Mesendoderm (in vitro differentiated cells): Measurements from ENCODE around the gene NME9.

Experiments used
- DNase-seq: peaks from one replicate; pipeline ENCODE4 v3.0.0; 2013
- H2AK5ac ChIP-seq: 2 replicates; pipeline ENCODE4 v1.6.1; 2013; ENCODE audit warnings: low read length, inconsistent platforms
- H2BK120ac ChIP-seq: 2 replicates; pipeline ENCODE4 v1.6.1; 2013; ENCODE audit warnings: low read depth, mild to moderate bottlenecking, low read length, moderate library complexity, mixed read lengths
- H2BK15ac ChIP-seq: replicated peaks from 2 replicates; pipeline ENCODE4 v1.6.1; 2013; ENCODE audit warnings: low read depth, mild to moderate bottlenecking, moderate library complexity
- H2BK5ac ChIP-seq: 2 replicates; pipeline ENCODE4 v1.6.1; 2013; ENCODE audit warnings: low read length, inconsistent platforms
- H3K18ac ChIP-seq: 2 replicates; pipeline ENCODE4 v1.6.1; 2013; ENCODE audit warnings: mild to moderate bottlenecking, low read length, mixed read lengths
- H3K23ac ChIP-seq: one replicate; pipeline ENCODE4 v1.6.1; 2013; ENCODE audit warnings: low read length
- H3K27ac ChIP-seq: 2 replicates; pipeline ENCODE4 v1.5.1; 2013; ENCODE audit warnings: low read depth, mild to moderate bottlenecking, inconsistent platforms, low read length, moderate library complexity
- H3K27me3 ChIP-seq: 2 replicates; pipeline ENCODE4 v1.6.1; 2013; ENCODE audit warnings: low read length, control low read depth, mild to moderate bottlenecking, inconsistent platforms; ENCODE audit not compliant: insufficient read depth, poor library complexity
- H3K36me3 ChIP-seq: 2 replicates; pipeline ENCODE4 v1.6.1; 2013; ENCODE audit warnings: low read length, inconsistent platforms; ENCODE audit not compliant: control insufficient read depth, insufficient read depth
- H3K4ac ChIP-seq: one replicate; pipeline ENCODE4 v1.6.1; 2013; ENCODE audit warnings: low read depth, mild to moderate bottlenecking, low read length, moderate library complexity
- H3K4me1 ChIP-seq: 2 replicates; pipeline ENCODE4 v1.6.1; 2013; ENCODE audit warnings: low read depth, low read length, inconsistent platforms; ENCODE audit not compliant: control insufficient read depth
- H3K4me2 ChIP-seq: 2 replicates; pipeline ENCODE4 v1.6.1; 2013; ENCODE audit warnings: low read length
- H3K4me3 ChIP-seq: 2 replicates; pipeline ENCODE4 v1.5.1; 2013; ENCODE audit warnings: mild to moderate bottlenecking, low read length
- H3K56ac ChIP-seq: one replicate; pipeline ENCODE4 v1.6.1; 2013; ENCODE audit warnings: low read length
- H3K79me1 ChIP-seq: 2 replicates; pipeline ENCODE4 v1.6.1; 2013; ENCODE audit warnings: low read length, inconsistent platforms
- H3K79me2 ChIP-seq: 2 replicates; pipeline ENCODE4 v1.6.1; 2013; ENCODE audit warnings: mild to moderate bottlenecking, low read length; ENCODE audit not compliant: control insufficient read depth, insufficient read depth
- H3K9ac ChIP-seq: 2 replicates; pipeline ENCODE4 v1.6.1; 2013; ENCODE audit warnings: low read length, inconsistent platforms
- H4K5ac ChIP-seq: one replicate; pipeline ENCODE4 v1.6.1; 2013; ENCODE audit warnings: low read length
- H4K8ac ChIP-seq: one replicate; pipeline ENCODE4 v1.6.1; 2013; ENCODE audit warnings: low read depth, mild to moderate bottlenecking, control low read depth, low read length, moderate library complexity
- WGBS: extraction: QIAGEN DNeasy Blood & Tissue Kit; methylation state at CpG from one replicate; pipeline ENCODE4 v1.1.7; 2013; ENCODE audit warnings: low lambda C conversion rate, missing lambda C conversion rate; ENCODE audit not compliant: insufficient coverage; ENCODE audit errors: extremely low coverage; 5-methylcytosine and 5-hydroxymethylcytosine counted together

Gene NME9

DNA sequence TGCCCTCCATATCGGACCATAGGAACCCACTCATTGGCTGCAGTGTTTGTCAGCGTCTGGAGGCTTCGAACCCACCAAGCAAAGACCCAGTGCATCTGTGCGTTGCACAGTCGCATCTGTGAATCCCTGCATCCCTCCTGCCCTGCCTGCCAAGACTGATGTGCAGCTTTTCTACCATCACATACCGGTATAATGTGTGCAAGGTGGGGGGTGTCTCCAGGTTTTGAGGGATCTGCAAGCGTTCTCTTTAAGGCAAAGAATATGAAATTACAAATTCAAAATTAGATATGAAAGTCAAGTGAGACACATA is 288 bp upstream of the NME9 start:
- peak overlapping the region; percentile 43 for H3K4me2 ChIP-seq

DNA sequence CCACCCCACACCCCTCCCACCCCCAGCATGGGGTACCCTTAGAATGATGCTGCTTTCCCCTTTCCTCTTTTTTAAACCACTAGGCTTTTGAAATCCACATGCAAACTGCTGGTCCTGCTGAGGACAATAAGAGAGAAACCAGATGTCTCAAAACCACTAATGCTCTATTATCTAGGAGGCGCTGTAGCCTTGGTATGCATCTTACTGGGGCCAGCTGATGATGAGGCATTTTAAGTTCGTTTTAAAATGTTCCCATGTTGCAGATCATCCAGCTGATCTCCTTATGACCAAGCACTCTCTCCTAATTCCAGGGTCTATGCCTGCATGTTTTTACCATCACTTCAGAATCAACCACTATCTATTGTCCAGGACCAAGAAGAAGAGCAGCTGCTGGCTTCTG is 1.3 kb downstream of the NME9 start:
- Histone ChIP-seq H3K36me3 (no peaks in the 10 kb centered on the region), H3K79me1 (no peaks in the 10 kb centered on the region), H3K18ac (no peak overlapping the region), H2AK5ac (no peak overlapping the region), H3K4me2 (no peak overlapping the region), H3K27ac (no peak overlapping the region), H3K4me1 (no peaks in the 10 kb centered on the region), H4K5ac (no peak overlapping the region), H3K9ac (no peak overlapping the region), H3K4me3 (no peak overlapping the region), H3K79me2 (no peaks in the 10 kb centered on the region), H2BK120ac (no peak overlapping the region), H2BK5ac (no peak overlapping the region), H4K8ac (no peak overlapping the region), H3K4ac (no peak overlapping the region), H2BK15ac (no peak overlapping the region), H3K27me3 (no peaks in the 10 kb centered on the region), H3K56ac (no peak overlapping the region), H3K23ac (no peak overlapping the region)
- peak; percentile 58 for DNase-seq
- no CpG with 5 or more reads among the region's 2 CpGs for WGBS

More for the DNA sequence above, 288 bp upstream of the NME9 start:
- Histone ChIP-seq H3K27ac (no peak overlapping the region), H2AK5ac (no peak overlapping the region), H3K79me2 (no peaks in the 10 kb centered on the region), H2BK120ac (no peak overlapping the region), H3K56ac (no peak overlapping the region), H3K36me3 (no peaks in the 10 kb centered on the region), H3K18ac (no peak overlapping the region), H3K9ac (peak overlapping the region; percentile 7), H3K79me1 (no peaks in the 10 kb centered on the region), H3K27me3 (no peaks in the 10 kb centered on the region), H3K4ac (no peak overlapping the region), H3K4me1 (no peaks in the 10 kb centered on the region), H3K4me3 (no peak overlapping the region), H4K5ac (no peak overlapping the region), H3K23ac (no peak overlapping the region), H2BK15ac (no peak overlapping the region), H2BK5ac (no peak overlapping the region), H4K8ac (no peak overlapping the region)
- WGBS = no CpG with 5 or more reads among the region's 7 CpGs
- DNase-seq = no peak

DNA sequence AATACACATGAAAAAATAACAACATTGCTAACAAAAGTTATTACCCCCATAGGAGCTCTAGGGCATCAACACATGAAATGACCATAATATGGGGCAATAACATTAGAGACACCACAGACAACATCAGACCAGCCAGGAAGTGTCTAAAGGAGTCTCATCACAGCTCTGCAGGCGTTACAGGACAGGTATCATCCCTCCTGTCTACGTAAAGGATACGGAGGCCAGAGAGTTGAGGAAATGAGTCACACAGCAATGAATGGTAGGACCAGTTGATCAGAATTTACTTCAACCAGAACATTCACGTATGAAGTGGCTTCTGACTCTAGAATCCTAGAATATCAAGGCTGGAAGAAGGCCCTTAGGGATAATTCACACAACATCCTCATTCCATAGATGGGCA is 1.8 kb downstream of the NME9 start:
- WGBS = no CpG with 5 or more reads among the region's 4 CpGs

DNA sequence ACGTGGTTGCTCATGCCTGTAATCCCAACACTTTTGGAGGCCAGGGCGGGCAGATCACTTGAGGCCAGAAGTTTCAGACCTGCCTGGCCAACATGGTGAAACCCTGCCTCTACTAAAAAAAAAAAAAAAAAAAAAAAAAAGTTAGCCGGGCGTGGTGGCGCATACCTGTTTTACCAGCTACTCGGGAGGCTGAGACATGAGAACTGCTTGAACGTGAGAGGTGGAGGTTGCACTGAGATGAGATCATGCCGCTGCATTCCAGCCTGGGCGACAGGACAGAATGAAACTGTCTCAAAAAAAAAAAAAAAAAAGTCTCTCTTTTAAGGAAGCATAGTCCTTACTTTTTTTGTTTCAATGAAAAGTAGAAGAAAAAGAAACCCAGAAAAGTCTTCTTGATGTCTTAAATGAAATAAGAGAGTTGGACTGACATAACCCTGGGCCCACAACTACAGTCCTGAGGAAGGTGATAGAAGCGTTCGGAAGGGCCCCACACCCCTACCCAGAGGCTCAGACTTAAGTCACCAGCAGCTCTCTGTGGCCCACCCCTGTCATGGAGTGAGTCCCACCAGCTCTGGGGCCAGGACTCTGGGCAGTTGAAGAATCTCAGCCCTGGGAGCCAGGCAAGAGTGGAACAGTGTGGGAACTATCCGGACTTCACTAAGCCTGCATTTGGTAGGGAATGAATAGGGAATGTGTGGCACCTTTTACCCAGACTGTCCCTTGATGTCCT is 2.6 kb downstream of the NME9 start:
- no peaks in the 10 kb centered on the region for H3K79me2 ChIP-seq
- WGBS = no CpG with 5 or more reads among the region's 12 CpGs
- H2AK5ac ChIP-seq = no peak overlapping the region
- H4K5ac ChIP-seq = no peak overlapping the region
- H3K79me1 ChIP-seq = no peaks in the 10 kb centered on the region
- H3K23ac ChIP-seq = no peak overlapping the region
- H3K27me3 ChIP-seq = no peaks in the 10 kb centered on the region
- H3K4me1 ChIP-seq = no peaks in the 10 kb centered on the region
- H2BK5ac ChIP-seq = no peak overlapping the region
- no peak overlapping the region for H3K27ac ChIP-seq
- no peak overlapping the region for H3K4me2 ChIP-seq
- H3K56ac ChIP-seq = no peak overlapping the region
- H3K18ac ChIP-seq = no peak overlapping the region
- H3K9ac ChIP-seq = no peak overlapping the region
- no peaks in the 10 kb centered on the region for H3K36me3 ChIP-seq
- no peak overlapping the region for H3K4me3 ChIP-seq
- no peak for DNase-seq
- H2BK120ac ChIP-seq = no peak overlapping the region
- H4K8ac ChIP-seq = no peak overlapping the region
- no peak overlapping the region for H3K4ac ChIP-seq
- H2BK15ac ChIP-seq = no peak overlapping the region

More for the DNA sequence above, 1.8 kb downstream of the NME9 start:
- H2BK5ac ChIP-seq = no peak overlapping the region
- no peaks in the 10 kb centered on the region for H3K4me1 ChIP-seq
- no peak overlapping the region for H3K18ac ChIP-seq
- H3K56ac ChIP-seq = no peak overlapping the region
- no peak overlapping the region for H3K23ac ChIP-seq
- no peaks in the 10 kb centered on the region for H3K36me3 ChIP-seq
- no peaks in the 10 kb centered on the region for H3K27me3 ChIP-seq
- H2AK5ac ChIP-seq = no peak overlapping the region
- H3K4ac ChIP-seq = no peak overlapping the region
- H3K79me2 ChIP-seq = no peaks in the 10 kb centered on the region
- H3K4me2 ChIP-seq = no peak overlapping the region
- DNase-seq = no peak
- no peak overlapping the region for H3K9ac ChIP-seq
- H2BK120ac ChIP-seq = no peak overlapping the region
- H3K4me3 ChIP-seq = no peak overlapping the region
- no peak overlapping the region for H4K5ac ChIP-seq
- no peak overlapping the region for H4K8ac ChIP-seq
- H3K27ac ChIP-seq = no peak overlapping the region
- H2BK15ac ChIP-seq = no peak overlapping the region
- H3K79me1 ChIP-seq = no peaks in the 10 kb centered on the region

DNA sequence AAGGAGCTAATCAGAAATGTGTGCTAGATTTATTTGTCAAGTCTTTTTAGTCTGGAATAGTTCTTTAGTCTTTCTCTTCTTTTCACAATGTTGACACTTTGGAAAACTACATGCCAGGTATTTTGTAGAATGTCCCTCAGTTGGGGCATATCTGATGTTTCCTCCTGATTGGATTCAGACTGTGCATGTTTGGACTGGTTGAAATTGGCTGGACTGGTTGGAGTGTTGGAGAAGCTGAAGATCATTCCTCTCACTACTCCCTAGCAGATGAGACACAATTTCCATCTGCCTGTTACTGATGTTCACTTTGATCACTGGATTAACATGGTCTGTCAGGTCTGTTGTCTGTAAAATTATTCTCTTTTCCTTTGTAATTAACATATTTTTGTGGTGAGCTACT is 3.7 kb downstream of the NME9 start:
- Histone ChIP-seq H3K4ac (no peak overlapping the region), H3K9ac (no peak overlapping the region), H3K27ac (no peak overlapping the region), H4K5ac (no peak overlapping the region), H3K79me1 (no peaks in the 10 kb centered on the region), H3K18ac (no peak overlapping the region), H3K4me2 (no peak overlapping the region), H3K56ac (no peak overlapping the region), H2BK120ac (no peak overlapping the region), H3K79me2 (no peaks in the 10 kb centered on the region), H3K23ac (no peak overlapping the region), H3K4me1 (no peaks in the 10 kb centered on the region), H3K27me3 (no peaks in the 10 kb centered on the region), H2BK15ac (no peak overlapping the region), H2AK5ac (no peak overlapping the region), H3K4me3 (no peak overlapping the region), H3K36me3 (no peaks in the 10 kb centered on the region), H4K8ac (no peak overlapping the region), H2BK5ac (no peak overlapping the region)
- DNase-seq = no peak

DNA sequence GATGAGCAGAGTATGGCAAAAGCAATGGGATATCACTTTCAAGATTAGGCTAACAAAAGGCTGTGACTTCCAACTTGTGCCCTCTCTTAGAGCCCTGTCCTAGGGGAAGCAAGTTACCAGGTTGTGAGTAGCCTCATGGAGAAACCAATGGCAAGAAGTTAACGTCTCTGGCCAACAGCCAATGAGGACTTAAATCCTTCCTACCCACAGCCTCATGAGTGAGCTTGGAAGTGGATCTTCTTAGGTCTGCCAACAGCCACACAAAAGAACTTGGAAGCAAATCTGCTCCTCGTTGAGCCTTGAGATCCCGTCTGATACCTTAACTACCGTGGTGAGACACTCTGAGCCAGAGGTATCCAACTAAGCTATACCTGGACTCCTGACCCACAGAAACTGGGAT is 5.7 kb downstream of the NME9 start:
- H2BK15ac ChIP-seq = no peak overlapping the region
- WGBS = no CpG with 5 or more reads among the region's 4 CpGs
- no peak overlapping the region for H3K4me3 ChIP-seq

More for the DNA sequence above, 5.7 kb downstream of the NME9 start:
- Histone ChIP-seq H3K4ac (no peak overlapping the region), H3K4me2 (no peak overlapping the region), H3K27me3 (no peaks in the 10 kb centered on the region), H2BK5ac (no peak overlapping the region), H3K79me1 (no peaks in the 10 kb centered on the region), H3K9ac (no peak overlapping the region), H4K5ac (no peak overlapping the region), H3K4me1 (no peaks in the 10 kb centered on the region), H3K79me2 (no peaks in the 10 kb centered on the region), H3K27ac (no peak overlapping the region), H2AK5ac (no peak overlapping the region), H3K23ac (no peak overlapping the region), H3K18ac (no peak overlapping the region), H2BK120ac (no peak overlapping the region), H3K56ac (no peak overlapping the region), H4K8ac (no peak overlapping the region), H3K36me3 (no peaks in the 10 kb centered on the region)
- DNase-seq = no peak
